ENCODE results near the gene SPDEF. TPM values are rescaled to one million over a fixed set of nuclear protein-coding genes. Genes with fewer than 3 reads are reported as not detected.

Gene SPDEF
- total RNA-seq, 4 donors from 2014 or later: 0.16 to 0.20 TPM; not detected in 2

DNA sequence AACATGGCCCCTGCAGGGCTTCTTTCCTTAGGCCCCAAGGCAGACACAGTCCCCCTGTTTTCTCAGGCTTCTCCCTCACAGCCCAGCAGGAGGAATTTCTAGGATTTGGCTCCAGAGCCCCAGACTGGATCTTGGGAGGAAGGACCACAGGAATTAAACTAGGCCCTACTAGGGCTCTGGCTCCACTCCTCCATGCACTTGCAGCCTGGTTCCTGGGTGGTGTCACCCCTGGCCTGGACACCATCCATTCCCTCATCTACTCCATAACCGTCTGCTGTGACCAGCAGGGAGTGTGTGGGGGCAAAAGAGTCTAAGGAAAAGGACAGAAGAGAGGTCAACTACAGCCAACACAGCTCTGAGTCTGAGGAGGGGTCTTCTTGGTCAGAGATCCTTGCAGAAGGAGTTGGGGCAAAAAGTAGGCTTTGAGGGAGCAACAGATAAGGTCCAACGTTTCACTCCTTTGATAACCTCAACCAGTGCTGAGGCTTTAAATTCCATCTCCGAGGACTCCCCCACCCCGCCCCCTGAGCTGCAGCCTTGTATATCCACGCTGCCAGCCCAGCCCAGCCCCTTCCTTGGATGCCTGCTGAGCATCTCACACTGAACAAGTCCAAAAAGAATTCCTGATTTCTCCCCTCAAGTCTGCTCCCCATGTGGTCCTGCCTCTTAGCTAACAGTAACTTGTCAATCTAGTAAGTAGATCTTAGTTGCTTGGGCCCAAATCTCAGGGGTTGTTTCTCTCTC is 27.9 kb upstream of the SPDEF start:
- H3K27ac ChIP-seq: no peak overlapping the region
- intact Hi-C loops (cut with DNase I; ENCODE audit: low total_unique reads) (no loop called here), in situ Hi-C loops (cut with MboI; ENCODE audit: low sequenced_read_pairs in 4 of 4) (no loop called here)
- peaks cover 10 to 12% of the 10 kb centered on the region in 2 donors for H3K4me1 ChIP-seq
- DNase-seq (no peak), ATAC-seq (no peak)
- H3K4me3 ChIP-seq: no peak overlapping the region
- H3K36me3 ChIP-seq: no peaks in the 10 kb centered on the region
- no peaks in the 10 kb centered on the region for H3K27me3 ChIP-seq
- H3K9me3 ChIP-seq: no peaks in the 10 kb centered on the region
- TF ChIP-seq, protein P1, sequence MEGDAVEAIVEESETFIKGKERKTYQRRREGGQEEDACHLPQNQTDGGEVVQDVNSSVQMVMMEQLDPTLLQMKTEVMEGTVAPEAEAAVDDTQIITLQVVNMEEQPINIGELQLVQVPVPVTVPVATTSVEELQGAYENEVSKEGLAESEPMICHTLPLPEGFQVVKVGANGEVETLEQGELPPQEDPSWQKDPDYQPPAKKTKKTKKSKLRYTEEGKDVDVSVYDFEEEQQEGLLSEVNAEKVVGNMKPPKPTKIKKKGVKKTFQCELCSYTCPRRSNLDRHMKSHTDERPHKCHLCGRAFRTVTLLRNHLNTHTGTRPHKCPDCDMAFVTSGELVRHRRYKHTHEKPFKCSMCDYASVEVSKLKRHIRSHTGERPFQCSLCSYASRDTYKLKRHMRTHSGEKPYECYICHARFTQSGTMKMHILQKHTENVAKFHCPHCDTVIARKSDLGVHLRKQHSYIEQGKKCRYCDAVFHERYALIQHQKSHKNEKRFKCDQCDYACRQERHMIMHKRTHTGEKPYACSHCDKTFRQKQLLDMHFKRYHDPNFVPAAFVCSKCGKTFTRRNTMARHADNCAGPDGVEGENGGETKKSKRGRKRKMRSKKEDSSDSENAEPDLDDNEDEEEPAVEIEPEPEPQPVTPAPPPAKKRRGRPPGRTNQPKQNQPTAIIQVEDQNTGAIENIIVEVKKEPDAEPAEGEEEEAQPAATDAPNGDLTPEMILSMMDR (IDR thresholded peaks at IDR 0.05 in 4 of 5, conservative IDR thresholded peaks at IDR 0.05 in 1 of 5): no peak
- no peak for TF ChIP-seq POLR2A (IDR thresholded peaks at IDR 0.05)

DNA sequence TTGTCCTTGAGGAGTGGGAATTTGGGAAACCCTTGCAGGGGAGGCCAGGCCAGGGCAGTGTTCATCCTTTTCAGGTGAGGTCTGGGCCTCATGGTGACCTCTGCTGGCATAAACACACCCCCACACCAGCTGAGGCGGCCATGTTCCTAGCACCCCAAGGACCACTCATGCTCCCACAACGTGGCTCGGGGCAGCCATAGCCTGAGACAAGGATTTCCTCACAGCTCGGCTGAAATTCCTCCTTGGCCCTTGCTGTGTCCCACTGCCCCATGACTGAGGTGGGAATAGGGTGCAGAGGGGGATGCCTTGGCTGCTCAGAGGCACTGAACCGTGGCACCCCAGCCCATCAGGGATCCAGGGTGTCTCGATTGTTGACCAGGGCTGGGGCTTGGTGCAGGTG is 27.3 kb upstream of the SPDEF start:
- H3K9me3 ChIP-seq: no peaks in the 10 kb centered on the region

DNA sequence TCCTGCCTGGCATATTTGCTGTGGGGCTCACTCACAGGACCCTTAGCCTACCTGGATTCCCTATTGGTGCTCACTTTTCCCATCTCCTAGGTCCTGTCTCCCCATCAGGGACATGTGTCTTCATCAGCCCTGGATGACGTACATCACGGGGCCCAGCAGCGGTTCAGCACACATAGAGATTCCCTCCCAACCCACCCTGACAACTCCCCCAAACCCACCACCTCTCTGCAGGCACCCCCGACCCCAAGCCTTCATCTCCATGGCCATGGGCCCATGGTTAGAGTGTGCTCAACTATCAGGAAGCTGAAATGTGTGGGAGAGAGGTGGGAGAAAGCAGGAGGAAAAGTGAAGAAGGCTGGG is 25.4 kb upstream of the SPDEF start:
- no peak for DNase-seq
- no peaks in the 10 kb centered on the region for H3K36me3 ChIP-seq
- H3K27ac ChIP-seq: no peak overlapping the region
- no peak for TF ChIP-seq POLR2A (IDR thresholded peaks at IDR 0.05)
- H3K9me3 ChIP-seq: no peaks in the 10 kb centered on the region
- no peak overlapping the region for H3K4me3 ChIP-seq
- in situ Hi-C loops (cut with MboI; ENCODE audit: low sequenced_read_pairs in 4 of 4): no loop called here
- ATAC-seq: no peak
- intact Hi-C loops (cut with DNase I; ENCODE audit: low total_unique reads): no loop called here
- no peaks in the 10 kb centered on the region for H3K27me3 ChIP-seq
- peaks cover 10 to 12% of the 10 kb centered on the region in 2 donors for H3K4me1 ChIP-seq

More for the DNA sequence above, 27.3 kb upstream of the SPDEF start:
- Histone ChIP-seq H3K4me3 (no peak overlapping the region), H3K36me3 (no peaks in the 10 kb centered on the region), H3K27ac (no peak overlapping the region), H3K27me3 (no peaks in the 10 kb centered on the region), H3K4me1 (peaks cover 10 to 12% of the 10 kb centered on the region in 2 donors)
- TF ChIP-seq POLR2A (IDR thresholded peaks at IDR 0.05): no peak
- TF ChIP-seq, protein P1 (IDR thresholded peaks at IDR 0.05 in 4 of 5, conservative IDR thresholded peaks at IDR 0.05 in 1 of 5): no peak
- intact Hi-C loops (cut with DNase I; ENCODE audit: low total_unique reads): no loop called here
- ATAC-seq (no peak), DNase-seq (no peak)
- in situ Hi-C loops (cut with MboI; ENCODE audit: low sequenced_read_pairs in 4 of 4): no loop called here

DNA sequence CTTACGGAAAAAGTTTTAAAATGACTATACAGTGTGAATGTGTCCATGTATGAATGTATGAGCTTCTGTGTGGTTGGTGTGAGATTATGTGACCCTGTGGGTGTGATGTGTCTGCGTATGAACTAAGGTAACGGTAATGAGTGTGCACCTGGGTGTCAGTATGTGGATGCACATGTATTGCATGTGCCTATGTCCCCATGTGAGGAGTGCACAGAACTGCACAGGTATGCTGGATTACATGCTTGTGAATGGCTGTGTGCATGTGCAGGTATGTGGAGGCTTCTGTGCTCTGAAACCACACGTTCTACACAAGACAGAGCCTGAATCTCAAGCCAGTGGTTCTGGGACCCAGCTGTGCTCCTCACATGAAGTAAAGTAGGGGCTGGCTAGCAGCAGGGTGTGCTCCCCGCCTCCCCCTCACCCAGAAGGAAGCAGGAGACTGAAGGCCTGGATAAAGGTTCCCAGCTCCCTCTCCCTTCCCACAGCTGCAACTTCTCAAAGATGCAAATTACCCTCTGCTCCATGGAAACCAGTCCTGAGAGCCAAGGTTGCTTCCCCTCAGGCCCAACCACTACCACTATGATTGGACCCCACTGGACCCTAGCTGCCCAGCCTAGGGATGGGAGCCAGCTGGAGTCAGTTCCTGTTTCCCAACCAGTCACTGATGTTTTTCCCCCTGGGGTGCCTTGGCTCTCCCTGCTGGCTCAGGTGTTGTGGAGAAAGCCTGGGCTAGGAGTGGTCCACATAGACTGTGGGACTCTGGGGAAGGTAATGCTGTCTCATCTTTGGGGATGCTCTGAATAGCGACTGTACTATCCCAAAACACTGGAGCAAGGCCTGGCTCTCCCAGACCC is 24.8 kb upstream of the SPDEF start:
- H3K4me3 ChIP-seq: no peak overlapping the region
- no peak for ATAC-seq
- no peaks in the 10 kb centered on the region for H3K9me3 ChIP-seq
- no peaks in the 10 kb centered on the region for H3K36me3 ChIP-seq
- H3K4me1 ChIP-seq: peaks cover 8 to 11% of the 10 kb centered on the region in 2 donors
- no peak for DNase-seq
- intact Hi-C loops (cut with DNase I; ENCODE audit: low total_unique reads) (no loop called here), in situ Hi-C loops (cut with MboI; ENCODE audit: low sequenced_read_pairs in 4 of 4) (no loop called here)
- H3K27me3 ChIP-seq: no peaks in the 10 kb centered on the region
- TF ChIP-seq, protein P1 (IDR thresholded peaks at IDR 0.05 in 4 of 5, conservative IDR thresholded peaks at IDR 0.05 in 1 of 5): no peak
- no peak for TF ChIP-seq POLR2A (IDR thresholded peaks at IDR 0.05)
- no peak overlapping the region for H3K27ac ChIP-seq

Data from gastrocnemius medialis (tissue), 4 donors.